Tibial nerve (tissue), 4 donors: ENCODE measurements around the gene ELOB. TPM values are rescaled to one million over a fixed set of nuclear protein-coding genes. Genes with fewer than 3 reads are reported as not detected.
A peak's percentile ranks its signal among the peaks of the same experiment; 100 is the strongest.

Experiments
- DNase-seq, 2 donors: peaks; one replicate each; pipeline ENCODE4 v3.0.0-alpha.2; 2019; ENCODE audit warnings: low spot score in 2 of 2
- H3K27ac ChIP-seq, 4 donors: fragments of 200-600 bp; sonication (generic) in 3 of 4; one replicate each; pipeline ENCODE4 v1.5.1; 2017 to 2019; ENCODE audit warnings: mild to moderate bottlenecking in 1 of 4
- H3K27me3 ChIP-seq, 2 donors: fragments of 200-600 bp; sonication (generic) in 1 of 2; one replicate each; pipeline versions ENCODE4 v1.5.1 to v1.6.0; 2017 to 2019
- H3K36me3 ChIP-seq, 3 donors: fragments of 200-600 bp; sonication (generic); one replicate each; pipeline ENCODE4 v1.5.1; 2018 to 2019
- H3K4me1 ChIP-seq, 4 donors: fragments of 200-600 bp; sonication (generic) in 3 of 4; one replicate each; pipeline ENCODE4 v1.5.1; 2017 to 2019
- H3K4me3 ChIP-seq, 4 donors: fragments of 200-600 bp; sonication (generic) in 3 of 4; one replicate each; pipeline ENCODE4 v1.5.1; 2017 to 2019; ENCODE audit warnings: mild to moderate bottlenecking in 1 of 4, moderate library complexity in 1 of 4
- H3K9me3 ChIP-seq, 4 donors: fragments of 200-600 bp; sonication (generic) in 3 of 4; one replicate each; pipeline ENCODE4 v1.5.1; 2017 to 2019
- CTCF ChIP-seq, 5 experiments: fragments of 200-600 bp in 3 of 5; fragments of 450-650 bp in 2 of 5; sonication (generic) in 3 of 5; IDR thresholded peaks; one replicate each; pipeline ENCODE4 v1.5.1; 2016 to 2019; ENCODE audit warnings: antibody characterized with exemption in 5 of 5, mild to moderate bottlenecking in 3 of 5, moderate library complexity in 2 of 5
- EP300 ChIP-seq, 2 donors: sonication (generic); formaldehyde crosslinking; IDR thresholded peaks; one replicate each; pipeline ENCODE4 v1.6.1; 2017; ENCODE audit warnings: antibody characterized with exemption in 2 of 2, mild to moderate bottlenecking in 1 of 2
- POLR2A ChIP-seq, 2 donors: fragments of 450-650 bp; IDR thresholded peaks; one replicate each; pipeline ENCODE4 v1.6.1; 2017; ENCODE audit warnings: antibody characterized with exemption in 2 of 2, mild to moderate bottlenecking in 2 of 2, moderate library complexity in 2 of 2
- WGBS, 2 donors: methylation state at CpG; one replicate each; pipeline ENCODE4 v1.1.5; 2018; 5-methylcytosine and 5-hydroxymethylcytosine counted together
- total RNA-seq, 4 donors: library from RNA; depleted of rRNA; stranded (reverse); fragments of >200 nt; gene quantifications; one replicate each; pipeline ENCODE4 v1.1.0, GENCODE V29; 2016

The ELOB gene
- total RNA-seq, 4 donors from 2014 or later, result 293 to 759 (median 513) TPM

DNA sequence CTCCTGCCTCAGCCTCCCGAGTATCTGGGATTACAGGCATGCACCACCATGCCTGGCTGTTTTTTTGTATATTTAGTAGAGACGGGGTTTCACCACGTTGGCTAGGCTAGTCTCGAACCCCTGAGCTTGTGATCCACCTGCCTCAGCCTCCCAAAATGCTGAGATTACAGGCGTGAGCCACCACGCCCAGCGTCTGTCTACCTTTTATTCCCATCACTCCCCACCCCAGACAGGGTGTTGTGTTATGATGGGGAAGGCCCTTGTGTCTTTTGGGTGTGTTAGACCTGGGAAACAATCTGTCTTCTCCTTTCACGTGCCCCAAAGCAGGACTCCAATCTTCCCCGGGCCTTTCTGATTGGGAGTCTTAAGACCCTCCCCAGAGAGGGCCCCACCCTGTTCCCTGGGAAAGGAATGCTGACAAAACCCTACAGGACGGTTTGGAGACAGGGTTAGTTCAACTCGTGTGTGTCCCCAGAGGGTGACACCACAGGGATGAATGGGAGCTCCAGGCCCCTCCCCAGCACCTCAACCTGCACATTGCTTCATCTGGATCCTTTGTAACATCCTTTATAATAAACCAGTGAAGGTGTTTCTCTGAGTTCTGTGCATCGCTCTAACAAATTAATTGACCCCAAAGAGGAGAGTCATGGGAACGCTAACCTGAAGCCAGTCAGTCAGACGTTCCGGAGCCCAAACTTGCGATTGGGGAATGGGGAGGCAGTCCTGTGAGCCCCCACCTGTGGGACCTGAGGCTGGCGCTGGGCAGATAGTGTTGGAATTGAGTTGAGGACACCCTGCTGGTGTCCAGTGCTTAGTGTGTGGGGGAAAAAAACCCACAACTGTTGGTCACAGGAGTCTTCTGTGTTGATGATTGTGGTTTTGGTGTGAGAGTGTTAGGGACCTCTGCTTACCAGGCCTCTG lies 3.2 kb upstream of the ELOB start:
- Histone ChIP-seq H3K27me3 (peaks cover 0 to 7% of the 10 kb centered on the region in 2 donors), H3K9me3 (no peaks in the 10 kb centered on the region), H3K27ac (no peak overlapping the region), H3K4me1 (peaks cover 0 to 37% (median 22%) of the 10 kb centered on the region in 4 donors), H3K4me3 (no peak overlapping the region), H3K36me3 (no peaks in the 10 kb centered on the region)
- 64 to 68% methylated on average over 17 of the region's 17 CpGs for WGBS, 2 donors
- TF ChIP-seq CTCF (IDR thresholded peaks at IDR 0.05), result no peak
- TF ChIP-seq POLR2A (IDR thresholded peaks at IDR 0.05), result no peak
- TF ChIP-seq EP300 (IDR thresholded peaks at IDR 0.05), result no peak
- no peak for DNase-seq

- H3K27me3 ChIP-seq, result no peaks in the 10 kb centered on the region
- H3K27ac ChIP-seq, result peak overlapping the region in 1 of 4 donors; percentile 100
- TF ChIP-seq EP300 (IDR thresholded peaks at IDR 0.05) (no peak), POLR2A (IDR thresholded peaks at IDR 0.05) (no peak), CTCF (IDR thresholded peaks at IDR 0.05) (no peak)
- no peak overlapping the region for H3K4me3 ChIP-seq
- H3K36me3 ChIP-seq, result peaks cover 0 to 7% (median 0%) of the 10 kb centered on the region in 3 donors
- 88 to 91% methylated on average over 20 to 21 of the region's 23 CpGs for WGBS, 2 donors
- DNase-seq, result no peak
- no peaks in the 10 kb centered on the region for H3K9me3 ChIP-seq
- H3K4me1 ChIP-seq, result peaks cover 0 to 40% (median 25%) of the 10 kb centered on the region in 4 donors
Observed at GRCh38 chr16:2779151-2779920, 2.3 kb upstream of the ELOB start.

DNA sequence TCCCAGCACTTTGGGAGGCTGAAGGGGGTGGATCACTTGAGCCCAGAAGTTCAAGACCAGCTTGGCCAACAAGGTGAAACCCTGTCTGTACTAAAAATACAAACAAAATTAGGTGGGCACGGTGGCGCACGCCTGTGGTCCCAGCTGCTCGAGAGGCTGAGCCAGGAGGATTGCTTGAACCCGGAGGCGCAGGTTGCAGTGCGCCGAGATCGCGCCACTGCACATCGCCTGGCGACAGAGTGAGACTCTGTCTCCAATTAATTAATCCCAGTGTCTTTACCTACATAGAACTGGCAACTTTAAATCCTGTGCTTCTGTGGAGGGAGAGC lies 1.5 kb upstream of the ELOB start:
- peaks cover 0 to 14% (median 0%) of the 10 kb centered on the region in 3 donors for H3K36me3 ChIP-seq
- H3K4me3 ChIP-seq, result peak overlapping the region in 2 of 4 donors; percentile 85 to 97
- DNase-seq, result no peak
- peaks cover 0 to 48% (median 25%) of the 10 kb centered on the region in 4 donors for H3K4me1 ChIP-seq
- TF ChIP-seq POLR2A (IDR thresholded peaks at IDR 0.05) (no peak), CTCF (IDR thresholded peaks at IDR 0.05) (no peak), EP300 (IDR thresholded peaks at IDR 0.05) (no peak)
- no peaks in the 10 kb centered on the region for H3K27me3 ChIP-seq
- H3K9me3 ChIP-seq, result no peaks in the 10 kb centered on the region
- peak overlapping the region in 3 of 4 donors; percentile 99 to 100 (median 99) for H3K27ac ChIP-seq
- 97 to 99% methylated on average over 12 of the region's 12 CpGs for WGBS, 2 donors

GRCh38 chr16:2777903-2778629 lies 986 bp upstream of the ELOB start:
- WGBS, 2 donors, result 12 to 16% methylated on average over 27 of the region's 27 CpGs
- Histone ChIP-seq H3K9me3 (no peaks in the 10 kb centered on the region), H3K27me3 (no peaks in the 10 kb centered on the region), H3K4me3 (peak overlapping the region; percentile 65 to 97 (median 90)), H3K4me1 (peaks cover 0 to 53% (median 25%) of the 10 kb centered on the region in 4 donors), H3K27ac (peak overlapping the region; percentile 99 to 100 (median 100)), H3K36me3 (peaks cover 0 to 20% (median 0%) of the 10 kb centered on the region in 3 donors)
- no peak for TF ChIP-seq CTCF (IDR thresholded peaks at IDR 0.05)
- TF ChIP-seq EP300 (IDR thresholded peaks at IDR 0.05), result no peak
- TF ChIP-seq POLR2A (IDR thresholded peaks at IDR 0.05), result no peak
- DNase-seq, result no peak
